ENCODE measurements around the gene PRX. TPM values are rescaled to one million over a fixed set of nuclear protein-coding genes. Genes with fewer than 3 reads are reported as not detected.
"Not testable (repeated sequence)": the region's sequence is repeated elsewhere in the genome, so short reads cannot be mapped to it uniquely, and the experiment has no call there.

PRX gene
- total and polyA plus RNA-seq, 9 of the 15 experiments (the other 6 are each of a cell fraction or from before 2014, with no cell fraction given) = 0.65 to 3.5 (median 1.7) TPM; not detected in 2

GRCh38 chr19:40432760-40433159, 19.6 kb upstream of the PRX start:
- H4K20me1 ChIP-seq (replicated peaks; ENCODE audit: control insufficient read depth, insufficient read depth, low read length); intact Hi-C loops (cut with micrococcal nuclease); FAIRE-seq; H3K9me3 ChIP-seq (replicated peaks; ENCODE audit: control insufficient read depth, insufficient read depth, low read depth, low read length); H3K9me1 ChIP-seq (ENCODE audit: control insufficient read depth, insufficient read depth, low read length); ATAC-seq; H3K36me3 ChIP-seq (ENCODE audit: control insufficient read depth, insufficient read depth, low read length); in situ Hi-C loops (cut with MboI); BruUV-seq (replicated peaks); CTCF ChIA-PET (ENCODE audit: low intra/inter-chr PET ratio); H3K27me3 ChIP-seq (ENCODE audit: control insufficient read depth in 2 of 2, insufficient read depth in 2 of 2, low read length in 2 of 2); DNase-seq (ENCODE audit: extremely low read depth in 1 of 4, low spot score in 3 of 4); H3K79me2 ChIP-seq (ENCODE audit: control insufficient read depth, insufficient read depth, low read length); H2AFZ ChIP-seq (ENCODE audit: low read depth, low read length); TF ChIP-seq ATF3 (CRISPR knock-in tag; conservative IDR thresholded peaks at IDR 0.05): not testable (repeated sequence)
- peak overlapping the region; percentile 86 to 98 for H3K9ac ChIP-seq (ENCODE audit: insufficient read depth in 1 of 2, low read depth in 2 of 2, low read length in 2 of 2)
- peaks cover 12 to 41% of the 10 kb centered on the region in 2 experiments for H3K4me1 ChIP-seq (replicated peaks in 1 of 2; ENCODE audit: control insufficient read depth in 2 of 2, insufficient read depth in 2 of 2, low read length in 2 of 2)
- 12% methylated on average over 7 of the region's 7 CpGs for WGBS (ENCODE audit: insufficient coverage, low coverage, missing lambda C conversion rate)
- POLR2A ChIA-PET = interaction anchor here (0.6 to 4.0 kb wide), 8 partner anchors 10 to 1793 kb away, joined by 3 to 34 read pairs (median 4); partner anchors contain the start of gene SERTAD3
- H3K4me3 ChIP-seq = peak overlapping the region; percentile 40
- peak overlapping the region; percentile 86 for H3K4me2 ChIP-seq (ENCODE audit: insufficient read depth, low read length)
- peak overlapping the region; percentile 94 for H3K27ac ChIP-seq (ENCODE audit: extremely low read depth, low read depth, low read length)
- TF ChIP-seq ZNF384 (IDR thresholded peaks at IDR 0.05; ENCODE audit: low read depth, low read length) = peak; percentile 64
- 0 out of 2 replicates have a peak, but pooled peaks have one; percentile 22 for TF ChIP-seq ZNF197 (CRISPR knock-in tag; IDR thresholded peaks at IDR 0.05; ENCODE audit: low read depth)
- TF ChIP-seq CEBPB (tag; IDR thresholded peaks at IDR 0.05) = peak; percentile 75
- peak; percentile 35; the same call in 1 of the 2 replicates for TF ChIP-seq HDGF (IDR thresholded peaks at IDR 0.05)
- TF ChIP-seq CTBP1 (IDR thresholded peaks at IDR 0.05; ENCODE audit: borderline replicate concordance) = peak; percentile 20; the same call in 1 of the 2 replicates
- TF ChIP-seq SMAD4 (CRISPR knock-in tag; conservative IDR thresholded peaks at IDR 0.05) = 0 out of 2 replicates have a peak, but pooled peaks have one; percentile 7
- 0 out of 2 replicates have a peak, but pooled peaks have one; percentile 37 for TF ChIP-seq ATF7 (IDR thresholded peaks at IDR 0.05)
- TF ChIP-seq ATF3 (IDR thresholded peaks at IDR 0.05) = peak; percentile 49; the same call in 1 of the 2 replicates
- TF ChIP-seq CEBPG (CRISPR knock-in tag; IDR thresholded peaks at IDR 0.05) = peak; percentile 28; the same call in 1 of the 2 replicates
- peak; percentile 73 to 81 for TF ChIP-seq CEBPG (tag; conservative IDR thresholded peaks at IDR 0.05 in 1 of 2, IDR thresholded peaks at IDR 0.05 in 1 of 2)
- 0 out of 2 replicates have a peak, but pooled peaks have one; percentile 13 for TF ChIP-seq ZEB2 (IDR thresholded peaks at IDR 0.05)
- TF ChIP-seq EP400 (IDR thresholded peaks at IDR 0.05) = peak; percentile 10; the same call in 1 of the 2 replicates
- TF ChIP-seq BCOR (IDR thresholded peaks at IDR 0.05) = peak; percentile 37; the same call in 1 of the 2 replicates
- TF ChIP-seq ADNP (tag; IDR thresholded peaks at IDR 0.05) = peak; percentile 89
- peak; percentile 47 for TF ChIP-seq TBP (optimal IDR thresholded peaks at IDR 0.05; ENCODE audit: low read depth, low read length)
- TF ChIP-seq LARP7 (IDR thresholded peaks at IDR 0.05) = peak; percentile 50; the same call in 1 of the 2 replicates
- TF ChIP-seq IRF9 (tag; IDR thresholded peaks at IDR 0.05) = peak; percentile 55; the same call in 1 of the 2 replicates
